ENCODE data around the gene DOCK10.

DNA sequence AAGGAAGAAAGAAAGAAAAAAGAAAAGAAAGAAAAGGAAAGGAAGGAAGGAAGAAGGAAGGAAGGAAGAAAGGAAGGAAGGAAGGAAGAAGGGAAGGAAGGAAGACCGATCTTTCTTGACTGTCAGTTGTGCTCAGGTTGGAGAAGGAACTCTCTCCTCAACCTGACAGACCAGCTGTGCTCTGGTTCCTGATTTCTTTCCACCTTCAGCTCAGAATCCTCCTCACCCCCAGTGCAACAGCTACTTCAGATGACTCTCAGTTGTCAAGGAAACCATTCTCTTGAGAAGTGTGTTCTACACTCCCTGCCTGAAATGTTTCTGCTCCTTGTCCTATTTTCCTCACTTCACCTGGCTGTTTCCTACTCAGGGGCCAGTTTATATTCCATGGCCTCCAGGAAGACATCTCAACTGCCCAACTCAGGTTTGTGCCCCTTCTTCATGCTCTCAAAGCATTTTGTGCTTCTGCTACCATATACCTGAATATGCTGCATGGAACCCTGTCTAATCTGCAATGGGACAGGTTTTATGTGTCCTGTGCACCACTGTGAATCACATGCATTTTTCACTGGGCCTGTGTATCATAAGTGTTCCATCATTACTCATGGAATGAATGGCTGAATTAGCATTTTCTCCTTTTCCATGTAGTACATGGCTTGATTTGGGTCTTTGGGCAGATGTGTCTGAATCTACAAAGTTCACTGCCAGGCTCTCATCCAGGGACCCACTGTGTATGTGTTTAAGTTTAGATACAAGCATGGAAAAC is 32.8 kb upstream of the DOCK10 start:
- no peak for TF ChIP-seq POLR2A (IDR thresholded peaks at IDR 0.05)
- TF ChIP-seq, protein P1, sequence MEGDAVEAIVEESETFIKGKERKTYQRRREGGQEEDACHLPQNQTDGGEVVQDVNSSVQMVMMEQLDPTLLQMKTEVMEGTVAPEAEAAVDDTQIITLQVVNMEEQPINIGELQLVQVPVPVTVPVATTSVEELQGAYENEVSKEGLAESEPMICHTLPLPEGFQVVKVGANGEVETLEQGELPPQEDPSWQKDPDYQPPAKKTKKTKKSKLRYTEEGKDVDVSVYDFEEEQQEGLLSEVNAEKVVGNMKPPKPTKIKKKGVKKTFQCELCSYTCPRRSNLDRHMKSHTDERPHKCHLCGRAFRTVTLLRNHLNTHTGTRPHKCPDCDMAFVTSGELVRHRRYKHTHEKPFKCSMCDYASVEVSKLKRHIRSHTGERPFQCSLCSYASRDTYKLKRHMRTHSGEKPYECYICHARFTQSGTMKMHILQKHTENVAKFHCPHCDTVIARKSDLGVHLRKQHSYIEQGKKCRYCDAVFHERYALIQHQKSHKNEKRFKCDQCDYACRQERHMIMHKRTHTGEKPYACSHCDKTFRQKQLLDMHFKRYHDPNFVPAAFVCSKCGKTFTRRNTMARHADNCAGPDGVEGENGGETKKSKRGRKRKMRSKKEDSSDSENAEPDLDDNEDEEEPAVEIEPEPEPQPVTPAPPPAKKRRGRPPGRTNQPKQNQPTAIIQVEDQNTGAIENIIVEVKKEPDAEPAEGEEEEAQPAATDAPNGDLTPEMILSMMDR (IDR thresholded peaks at IDR 0.05): no peak

Measured in heart left ventricle (tissue), 13 donors.